Uterus (tissue), 2 donors: Measurements from ENCODE around the gene DUSP22.

Experiments
- POLR2A ChIP-seq, 2 donors: fragments of 450-650 bp; IDR thresholded peaks; one replicate each; pipeline ENCODE4 v1.6.1; 2016; ENCODE audit warnings: antibody characterized with exemption in 2 of 2, mild to moderate bottlenecking in 1 of 2, moderate library complexity in 1 of 2
- TF ChIP-seq, protein P1 (sequence below), 4 experiments: fragments of 200-600 bp in 2 of 4; fragments of 450-650 bp in 2 of 4; sonication (generic) in 2 of 4; IDR thresholded peaks; one replicate each; pipeline ENCODE4 v1.5.1; 2016 to 2019; ENCODE audit warnings: antibody characterized with exemption in 4 of 4, mild to moderate bottlenecking in 2 of 4, moderate library complexity in 1 of 4

DNA sequence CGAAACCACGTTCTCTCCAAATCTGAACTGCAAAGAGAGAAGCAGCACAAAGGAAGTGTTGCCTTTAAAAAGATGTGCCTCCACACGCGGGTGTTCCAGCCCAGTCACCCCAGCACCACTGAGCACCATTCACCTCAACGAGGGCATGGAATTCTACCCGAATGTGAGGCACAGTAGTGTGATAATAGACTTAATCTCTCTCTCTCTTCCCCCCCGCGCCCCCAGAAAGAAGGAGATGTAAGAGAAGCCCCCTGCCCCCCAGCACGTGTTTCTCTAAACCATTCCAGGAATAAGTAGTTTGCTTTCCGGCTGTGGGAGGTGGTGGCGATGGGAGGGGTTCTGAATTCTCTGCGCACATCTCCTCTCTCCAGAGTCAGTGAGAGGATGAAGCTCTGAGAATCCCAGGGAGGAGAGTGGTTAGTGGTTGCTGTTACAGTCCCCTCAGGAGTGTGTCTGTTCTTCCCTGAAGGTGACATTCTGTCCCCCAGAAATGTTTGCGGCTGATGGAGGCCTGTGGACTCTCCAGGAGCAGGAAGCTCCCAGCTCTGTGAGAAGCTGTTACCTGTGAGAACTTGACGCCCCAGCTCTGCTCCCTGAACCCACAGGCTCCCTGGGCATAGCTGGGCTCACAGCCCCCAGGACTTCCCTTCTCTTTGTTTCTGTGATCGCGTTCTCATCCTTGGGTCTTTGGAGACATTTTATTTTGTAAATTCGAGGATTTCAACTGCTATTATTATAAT is 75.8 kb downstream of the DUSP22 start:
- TF ChIP-seq, protein P1, sequence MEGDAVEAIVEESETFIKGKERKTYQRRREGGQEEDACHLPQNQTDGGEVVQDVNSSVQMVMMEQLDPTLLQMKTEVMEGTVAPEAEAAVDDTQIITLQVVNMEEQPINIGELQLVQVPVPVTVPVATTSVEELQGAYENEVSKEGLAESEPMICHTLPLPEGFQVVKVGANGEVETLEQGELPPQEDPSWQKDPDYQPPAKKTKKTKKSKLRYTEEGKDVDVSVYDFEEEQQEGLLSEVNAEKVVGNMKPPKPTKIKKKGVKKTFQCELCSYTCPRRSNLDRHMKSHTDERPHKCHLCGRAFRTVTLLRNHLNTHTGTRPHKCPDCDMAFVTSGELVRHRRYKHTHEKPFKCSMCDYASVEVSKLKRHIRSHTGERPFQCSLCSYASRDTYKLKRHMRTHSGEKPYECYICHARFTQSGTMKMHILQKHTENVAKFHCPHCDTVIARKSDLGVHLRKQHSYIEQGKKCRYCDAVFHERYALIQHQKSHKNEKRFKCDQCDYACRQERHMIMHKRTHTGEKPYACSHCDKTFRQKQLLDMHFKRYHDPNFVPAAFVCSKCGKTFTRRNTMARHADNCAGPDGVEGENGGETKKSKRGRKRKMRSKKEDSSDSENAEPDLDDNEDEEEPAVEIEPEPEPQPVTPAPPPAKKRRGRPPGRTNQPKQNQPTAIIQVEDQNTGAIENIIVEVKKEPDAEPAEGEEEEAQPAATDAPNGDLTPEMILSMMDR (IDR thresholded peaks at IDR 0.05): no peak
- TF ChIP-seq POLR2A (IDR thresholded peaks at IDR 0.05): no peak
